HepG2 (cell line): ENCODE data around the gene CCN6. TPM values are rescaled to one million over a fixed set of nuclear protein-coding genes. Genes with fewer than 3 reads are reported as not detected.

Experiments
- ATAC-seq: fragments of 200-7000 bp; cut with Tn5 transposase; 3 replicates; pipeline ENCODE4 v1.9.1; 2020; ENCODE audit warnings: mild to moderate bottlenecking, moderate library complexity
- BruUV-seq: library from RNA; stranded (reverse); fragments of 400-500 nt; replicated peaks from 2 replicates; lab custom pipeline; 2021; lab: Mats Ljungman, UMichigan
- CTCF ChIA-PET: fragments of 300-600 bp; formaldehyde crosslinking; extraction: SDS; loops from one replicate; lab custom pipeline; 2021; ENCODE audit warnings: low total read pairs, inconsistent platforms, low intra/inter-chr PET ratio; lab: Yijun Ruan, JAX
- POLR2A ChIA-PET: fragments of 350-600 bp; sonication (Branson Sonifier 250); formaldehyde crosslinking; loops from one replicate; lab custom pipeline; 2020; ENCODE audit warnings: antibody characterized with exemption, inconsistent platforms; lab: Yijun Ruan, JAX
- DNase-seq: peaks from one replicate; pipeline ENCODE4 v3.0.0-alpha.2; 2015; ENCODE audit warnings: low spot score
- FAIRE-seq: peaks from 3 replicates; lab custom pipeline; 2011; peaks lifted over from hg19 to GRCh38; lab: Jason Lieb, UNC
- H2AFZ ChIP-seq: one replicate; pipeline ENCODE4 v1.6.1; 2011; ENCODE audit warnings: low read length, inconsistent platforms
- H3K27ac ChIP-seq: fragments of 300-600 bp; 3 replicates; pipeline ENCODE4 v1.8.0; 2011; ENCODE audit warnings: mixed run types, mild to moderate bottlenecking, mixed read lengths, low read length, inconsistent platforms; ENCODE audit not compliant: insufficient read depth; ENCODE audit errors: extremely low read length
- H3K27me3 ChIP-seq, 2 experiments: fragments of 200-600 bp in 1 of 2; 2 replicates in 1 of 2; 3 replicates in 1 of 2; pipeline versions ENCODE4 v1.6.0 to v1.8.0; 2011; ENCODE audit warnings: low read length in 2 of 2, mild to moderate bottlenecking in 2 of 2, moderate library complexity in 2 of 2, inconsistent platforms in 1 of 2; ENCODE audit not compliant: insufficient read depth in 2 of 2, control insufficient read depth in 1 of 2
- H3K36me3 ChIP-seq, 2 experiments: fragments of 200-600 bp in 1 of 2; replicated peaks in 1 of 2; 2 replicates in 1 of 2; 3 replicates in 1 of 2; pipeline versions ENCODE4 v1.5.1 to v1.8.0; 2011; ENCODE audit warnings: low read length in 2 of 2, inconsistent platforms in 1 of 2; ENCODE audit not compliant: insufficient read depth in 2 of 2, control insufficient read depth in 1 of 2
- H3K4me1 ChIP-seq: 2 replicates; pipeline ENCODE4 v1.5.1; 2012; ENCODE audit warnings: low read length, inconsistent platforms; ENCODE audit not compliant: insufficient read depth
- H3K4me2 ChIP-seq: 2 replicates; pipeline ENCODE4 v1.6.0; 2011; ENCODE audit warnings: low read depth, low read length, inconsistent platforms
- H3K4me3 ChIP-seq, 3 experiments: fragments of 200-600 bp in 1 of 3; sonication (generic), shearing (Covaris generic) in 1 of 3; replicated peaks in 1 of 3; 2 replicates each; pipeline ENCODE4 v1.5.1; 2011 to 2016; ENCODE audit warnings: low read length in 3 of 3, inconsistent platforms in 2 of 3, low read depth in 2 of 3, mild to moderate bottlenecking in 2 of 3, control low read depth in 1 of 3, mixed read lengths in 1 of 3; ENCODE audit not compliant: insufficient read depth in 1 of 3
- H3K79me2 ChIP-seq: one replicate; pipeline ENCODE4 v1.6.1; 2011; ENCODE audit warnings: low read length, inconsistent platforms; ENCODE audit not compliant: insufficient read depth
- H3K9ac ChIP-seq: 2 replicates; pipeline ENCODE4 v1.6.0; 2011; ENCODE audit warnings: mild to moderate bottlenecking, low read depth, low read length, inconsistent platforms; ENCODE audit not compliant: insufficient read depth
- H3K9me3 ChIP-seq: 2 replicates; pipeline ENCODE4 v1.5.1; 2012; ENCODE audit warnings: mild to moderate bottlenecking, low read length
- H4K20me1 ChIP-seq: 2 replicates; pipeline ENCODE4 v1.6.0; 2011; ENCODE audit warnings: inconsistent platforms, mild to moderate bottlenecking, low read length, moderate library complexity; ENCODE audit not compliant: insufficient read depth
- AKAP8 ChIP-seq: sonication (generic); formaldehyde crosslinking; IDR thresholded peaks from 2 replicates; pipeline ENCODE4 v1.5.1; 2020; ENCODE audit warnings: mild to moderate bottlenecking, missing genetic modification reagents
- ELF4 ChIP-seq: sonication (generic); formaldehyde crosslinking; IDR thresholded peaks from 2 replicates; pipeline ENCODE4 v1.5.0; 2020; ENCODE audit warnings: missing genetic modification reagents, mild to moderate bottlenecking, moderate library complexity, borderline replicate concordance
- ETV6 ChIP-seq: sonication (generic); formaldehyde crosslinking; conservative IDR thresholded peaks from 2 replicates; pipeline ENCODE4 v1.4.0; 2020; ENCODE audit warnings: missing genetic modification reagents
- KAT2B ChIP-seq: fragments of 150-350 bp; IDR thresholded peaks from 2 replicates; pipeline ENCODE4 v1.6.1; 2014; ENCODE audit warnings: low read depth, low read length, borderline replicate concordance
- KLF11 ChIP-seq: IDR thresholded peaks from 2 replicates; pipeline ENCODE4 v1.6.1; 2016; ENCODE audit warnings: missing compliant biosample characterization
- MED1 ChIP-seq: sonication (generic); formaldehyde crosslinking; IDR thresholded peaks from 2 replicates; pipeline ENCODE4 v1.4.0; 2020; ENCODE audit warnings: missing genetic modification reagents
- PLRG1 ChIP-seq: fragments of 450-650 bp; conservative IDR thresholded peaks from 2 replicates; pipeline ENCODE4 v1.6.1; 2016
- SAFB2 ChIP-seq: sonication (generic); formaldehyde crosslinking; IDR thresholded peaks from 2 replicates; pipeline ENCODE4 v1.5.1; 2020; ENCODE audit warnings: missing genetic modification reagents, low read depth, mild to moderate bottlenecking, borderline replicate concordance
- SIN3B ChIP-seq: fragments of 150-350 bp; IDR thresholded peaks from 2 replicates; pipeline ENCODE4 v1.6.1; 2014; ENCODE audit warnings: low read length
- SRSF4 ChIP-seq: fragments of 200-400 bp; formaldehyde crosslinking; IDR thresholded peaks from one replicate; pipeline ENCODE4 v1.6.1; 2018; ENCODE audit warnings: mild to moderate bottlenecking, low read depth, low read length, moderate library complexity; ENCODE audit not compliant: poor library complexity, severe bottlenecking
- WIZ ChIP-seq: sonication (generic); formaldehyde crosslinking; IDR thresholded peaks from 2 replicates; pipeline ENCODE4 v1.5.1; 2020; ENCODE audit warnings: mild to moderate bottlenecking, missing genetic modification reagents
- ZFP1 ChIP-seq: IDR thresholded peaks from 2 replicates; pipeline ENCODE4 v1.6.1; 2016
- ZNF10 ChIP-seq: sonication (generic); formaldehyde crosslinking; IDR thresholded peaks from 2 replicates; pipeline ENCODE4 v1.4.0; 2020; ENCODE audit warnings: mild to moderate bottlenecking, low read depth, missing genetic modification reagents, borderline replicate concordance
- ZNF207 ChIP-seq: fragments of 450-650 bp; IDR thresholded peaks from 2 replicates; pipeline ENCODE4 v1.6.1; 2016; ENCODE audit warnings: antibody characterized with exemption, borderline replicate concordance
- ZNF24 ChIP-seq: fragments of 450-650 bp; IDR thresholded peaks from 2 replicates; pipeline ENCODE4 v1.6.1; 2017; ENCODE audit warnings: antibody characterized with exemption, mild to moderate bottlenecking
- ZNF484 ChIP-seq: sonication (generic); formaldehyde crosslinking; IDR thresholded peaks from 2 replicates; pipeline ENCODE4 v1.5.1; 2020; ENCODE audit warnings: mild to moderate bottlenecking, low read depth, missing genetic modification reagents, borderline replicate concordance
- ZNF530 ChIP-seq: sonication (generic); formaldehyde crosslinking; IDR thresholded peaks from 2 replicates; pipeline ENCODE4 v1.5.0; 2020; ENCODE audit warnings: low read depth, mild to moderate bottlenecking, missing genetic modification reagents
- ZNF562 ChIP-seq: sonication (generic); formaldehyde crosslinking; IDR thresholded peaks from 2 replicates; pipeline ENCODE4 v1.8.0; 2022; ENCODE audit warnings: missing genetic modification reagents, borderline replicate concordance
- WGBS: methylation state at CpG from one replicate; pipeline ENCODE4 v1.1.6; 2017; ENCODE audit warnings: low lambda C conversion rate; 5-methylcytosine and 5-hydroxymethylcytosine counted together
- in situ Hi-C: cut with HindIII; loops from 2 replicates; pipeline ENCODE4 v1.10.0; 2017; ENCODE audit warnings: low pct_unique_long_range_greater_than_20kb; ENCODE audit not compliant: extremely low pct_ligation_motif_present
- intact Hi-C: fragments of 100-400 bp; cut with micrococcal nuclease; formaldehyde crosslinking; loops from one replicate; pipeline ENCODE4 v1.10.0; 2022; ENCODE audit not compliant: unreplicated experiment
- polyA plus RNA-seq, 8 experiments: library from polyadenylated mRNA; depleted of rRNA in 3 of 8; stranded (reverse) in 7 of 8; unstranded in 1 of 8; fragments of >200 nt; fragmentation: Illumina TruSeq in 4 of 8; extraction: Trizol in 4 of 8; gene quantifications; 2 replicates each; pipeline versions ENCODE4 v1.2.1 to v1.2.3, GENCODE V29; 2011 to 2016; ENCODE audit warnings: low read depth in 4 of 8, missing spikeins in 1 of 8, mixed read lengths in 1 of 8; ENCODE audit not compliant: insufficient read depth in 1 of 8
- total RNA-seq, 5 experiments: library from RNA; depleted of rRNA; stranded (reverse); fragments of >200 nt; fragmentation: Illumina TruSeq; extraction: Trizol; gene quantifications; 2 replicates each; pipeline ENCODE4 v1.2.3, GENCODE V29; 2016; ENCODE audit warnings: low read depth in 1 of 5
- TF ChIP-seq, protein P1 (sequence below), 2 experiments: fragments of 450-650 bp in 1 of 2; sonication (generic) in 1 of 2; formaldehyde crosslinking; IDR thresholded peaks; 2 replicates each; pipeline versions ENCODE4 v1.5.0 to v1.8.0; 2020 to 2022; ENCODE audit warnings: mild to moderate bottlenecking in 1 of 2, missing genetic modification reagents in 1 of 2
- TF ChIP-seq, protein P2 (sequence below): sonication (generic); formaldehyde crosslinking; IDR thresholded peaks from 2 replicates; pipeline ENCODE4 v1.4.0; 2020; ENCODE audit warnings: missing genetic modification reagents, low read depth, mild to moderate bottlenecking, borderline replicate concordance

CCN6 gene
- total and polyA plus RNA-seq, 2 of the 13 experiments (the other 11 are each of a cell fraction or from before 2014, with no cell fraction given): not detected

DNA sequence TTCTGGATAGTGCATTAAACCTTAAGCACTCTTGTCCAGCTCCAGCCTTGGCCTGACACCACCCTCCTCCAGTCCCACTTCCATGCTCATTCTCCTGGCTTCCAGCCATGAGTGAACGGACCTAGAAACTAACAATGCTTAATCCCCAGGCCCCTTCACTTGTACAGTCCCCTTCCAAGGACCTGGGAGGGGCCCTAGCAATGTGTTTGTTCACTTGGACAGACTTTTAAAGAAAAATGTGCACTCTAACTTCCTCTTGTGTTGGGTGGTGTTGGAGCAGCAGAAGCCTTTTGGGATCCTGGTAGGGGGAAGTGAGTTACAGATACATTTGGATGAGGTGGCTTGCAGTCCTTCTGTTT, 48.9 kb upstream of the CCN6 start:
- H3K9me3 ChIP-seq: no peaks in the 10 kb centered on the region
- H3K27ac ChIP-seq: no peak overlapping the region
- no peak overlapping the region for H3K4me2 ChIP-seq
- WGBS: 0% methylated on average over 1 of the region's 1 CpG
- intact Hi-C loops (no loop called here), in situ Hi-C loops (no loop called here)
- FAIRE-seq: no peak
- no peak for ATAC-seq
- H3K4me3 ChIP-seq: no peak overlapping the region
- no peak overlapping the region for H2AFZ ChIP-seq
- no peaks in the 10 kb centered on the region for H4K20me1 ChIP-seq
- no peak overlapping the region for H3K9ac ChIP-seq
- TF ChIP-seq ZNF562 (CRISPR knock-in tag) (no peak), ETV6 (CRISPR knock-in tag) (no peak), ZNF530 (no peak), ZNF484 (CRISPR knock-in tag) (no peak), KAT2B (no peak), SIN3B (no peak), ZNF207 (no peak), ZNF10 (CRISPR knock-in tag) (no peak), SRSF4 (no peak), SAFB2 (CRISPR knock-in tag) (no peak), ZNF24 (no peak), KLF11 (CRISPR knock-in tag) (no peak), PLRG1 (no peak), WIZ (no peak), ZFP1 (CRISPR knock-in tag) (no peak), ELF4 (CRISPR knock-in tag) (no peak), AKAP8 (CRISPR knock-in tag) (no peak), MED1 (no peak)
- TF ChIP-seq, protein P1, sequence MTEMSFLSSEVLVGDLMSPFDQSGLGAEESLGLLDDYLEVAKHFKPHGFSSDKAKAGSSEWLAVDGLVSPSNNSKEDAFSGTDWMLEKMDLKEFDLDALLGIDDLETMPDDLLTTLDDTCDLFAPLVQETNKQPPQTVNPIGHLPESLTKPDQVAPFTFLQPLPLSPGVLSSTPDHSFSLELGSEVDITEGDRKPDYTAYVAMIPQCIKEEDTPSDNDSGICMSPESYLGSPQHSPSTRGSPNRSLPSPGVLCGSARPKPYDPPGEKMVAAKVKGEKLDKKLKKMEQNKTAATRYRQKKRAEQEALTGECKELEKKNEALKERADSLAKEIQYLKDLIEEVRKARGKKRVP (CRISPR knock-in tag; IDR thresholded peaks at IDR 0.05): no peak
- TF ChIP-seq, protein P2, sequence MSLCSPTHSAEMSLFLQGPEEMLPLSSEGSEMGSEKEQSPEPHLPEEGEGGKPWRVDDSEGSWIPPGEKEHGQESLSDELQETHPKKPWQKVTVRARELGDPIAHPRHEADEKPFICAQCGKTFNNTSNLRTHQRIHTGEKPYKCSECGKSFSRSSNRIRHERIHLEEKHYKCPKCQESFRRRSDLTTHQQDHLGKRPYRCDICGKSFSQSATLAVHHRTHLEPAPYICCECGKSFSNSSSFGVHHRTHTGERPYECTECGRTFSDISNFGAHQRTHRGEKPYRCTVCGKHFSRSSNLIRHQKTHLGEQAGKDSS: no peak
- POLR2A ChIA-PET: no interaction called here
- no peaks in the 10 kb centered on the region for H3K79me2 ChIP-seq
- BruUV-seq: no TSS peak
- H3K27me3 ChIP-seq: peaks cover 0 to 3% of the 10 kb centered on the region in 2 experiments; a peak in 2 of 5 replicates
- CTCF ChIA-PET: no interaction called here
- DNase-seq: no peak
- peaks cover 9% of the 10 kb centered on the region; the same call in 1 of the 2 replicates for H3K4me1 ChIP-seq
- no peaks in the 10 kb centered on the region for H3K36me3 ChIP-seq
